Activated naive CD8-positive, alpha-beta T cell (primary cell): ENCODE measurements around the gene CDH4.

Source experiments
- H3K27ac Mint-ChIP-seq: one replicate; pipeline ENCODE4 v1.8.0; 2021; ENCODE audit warnings: mixed read lengths
- H3K27me3 Mint-ChIP-seq: one replicate; pipeline ENCODE4 v1.8.0; 2021; ENCODE audit warnings: mixed read lengths
- H3K36me3 Mint-ChIP-seq: one replicate; pipeline ENCODE4 v1.8.0; 2021; ENCODE audit warnings: mixed read lengths
- H3K4me1 Mint-ChIP-seq: one replicate; pipeline ENCODE4 v1.8.0; 2021; ENCODE audit warnings: low read depth, mixed read lengths
- H3K4me3 Mint-ChIP-seq: one replicate; pipeline ENCODE4 v1.8.0; 2021; ENCODE audit warnings: mild to moderate bottlenecking, mixed read lengths
- H3K9me3 Mint-ChIP-seq: one replicate; pipeline ENCODE4 v1.8.0; 2021; ENCODE audit warnings: low read depth, mixed read lengths

The CDH4 gene

DNA sequence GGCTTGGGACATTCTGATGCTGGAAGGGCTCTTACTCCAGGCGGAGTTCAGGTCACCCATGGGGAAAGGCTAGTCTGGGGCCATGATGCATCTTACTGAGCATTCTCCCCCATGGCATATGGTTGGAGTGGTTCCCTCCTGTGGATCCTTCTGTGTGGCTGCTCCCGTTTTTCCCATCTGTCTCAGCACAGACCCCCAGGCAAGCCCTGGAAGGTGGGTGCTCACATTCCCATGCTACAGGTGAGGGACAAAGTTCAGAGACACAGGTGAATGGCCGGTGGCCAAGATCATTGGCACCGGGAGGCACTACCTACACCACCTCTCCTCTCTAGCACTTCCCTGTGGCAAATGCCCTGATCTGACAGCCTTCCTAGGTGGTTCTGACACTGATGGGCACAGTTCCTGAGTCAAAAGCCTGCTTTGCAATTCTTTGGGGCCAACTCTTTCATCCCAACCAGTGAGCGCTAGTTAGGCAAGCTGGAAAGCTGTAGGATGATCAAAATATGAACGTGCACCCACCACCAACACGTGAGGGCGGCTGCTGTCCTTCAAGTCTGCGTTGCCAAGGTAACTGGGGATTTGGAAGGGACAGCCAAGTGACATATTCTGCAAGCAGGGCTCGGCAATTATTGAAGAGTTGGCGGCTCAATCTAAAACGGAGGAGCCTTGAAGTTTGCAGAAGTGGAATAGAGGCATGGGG, 124.6 kb downstream of the CDH4 start:
- Mint-ChIP-seq H3K27ac (no peak overlapping the region), H3K9me3 (no peaks in the 10 kb centered on the region), H3K27me3 (no peaks in the 10 kb centered on the region), H3K4me3 (no peak overlapping the region), H3K4me1 (no peaks in the 10 kb centered on the region), H3K36me3 (no peaks in the 10 kb centered on the region)

DNA sequence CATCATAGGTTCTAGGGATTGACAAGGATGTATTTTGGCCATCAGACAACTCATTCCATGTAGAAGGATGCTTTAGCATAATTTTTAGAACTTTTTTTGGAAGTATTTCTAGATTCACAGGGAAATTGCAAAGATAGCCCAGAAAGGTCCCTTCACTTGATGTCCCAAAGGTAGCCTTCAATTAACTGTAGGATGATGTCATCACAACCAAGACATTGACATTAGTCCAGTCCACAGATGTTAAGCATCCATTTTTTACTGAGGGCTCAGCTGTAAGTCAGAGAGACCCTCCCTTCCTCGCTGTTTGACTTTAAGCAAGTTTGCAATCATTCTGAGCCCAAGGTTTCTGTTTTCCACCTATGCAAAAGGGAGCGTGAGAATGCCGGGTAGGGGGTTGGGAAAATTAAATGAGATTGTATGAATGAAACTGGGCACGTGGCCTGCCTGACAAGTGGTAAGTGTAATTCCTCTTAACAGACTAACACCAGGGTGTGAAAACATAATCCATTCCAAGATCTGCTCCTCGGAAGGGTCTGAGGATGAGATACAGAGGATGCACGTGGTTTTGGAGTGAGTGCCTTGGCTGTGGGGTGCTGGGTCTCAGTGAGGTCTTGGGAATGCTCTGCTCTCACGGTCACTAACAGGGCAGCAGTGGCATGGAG, 126.8 kb downstream of the CDH4 start:
- Mint-ChIP-seq H3K4me1 (no peaks in the 10 kb centered on the region), H3K4me3 (no peak overlapping the region), H3K27ac (no peak overlapping the region), H3K9me3 (no peaks in the 10 kb centered on the region), H3K27me3 (no peaks in the 10 kb centered on the region), H3K36me3 (no peaks in the 10 kb centered on the region)

DNA sequence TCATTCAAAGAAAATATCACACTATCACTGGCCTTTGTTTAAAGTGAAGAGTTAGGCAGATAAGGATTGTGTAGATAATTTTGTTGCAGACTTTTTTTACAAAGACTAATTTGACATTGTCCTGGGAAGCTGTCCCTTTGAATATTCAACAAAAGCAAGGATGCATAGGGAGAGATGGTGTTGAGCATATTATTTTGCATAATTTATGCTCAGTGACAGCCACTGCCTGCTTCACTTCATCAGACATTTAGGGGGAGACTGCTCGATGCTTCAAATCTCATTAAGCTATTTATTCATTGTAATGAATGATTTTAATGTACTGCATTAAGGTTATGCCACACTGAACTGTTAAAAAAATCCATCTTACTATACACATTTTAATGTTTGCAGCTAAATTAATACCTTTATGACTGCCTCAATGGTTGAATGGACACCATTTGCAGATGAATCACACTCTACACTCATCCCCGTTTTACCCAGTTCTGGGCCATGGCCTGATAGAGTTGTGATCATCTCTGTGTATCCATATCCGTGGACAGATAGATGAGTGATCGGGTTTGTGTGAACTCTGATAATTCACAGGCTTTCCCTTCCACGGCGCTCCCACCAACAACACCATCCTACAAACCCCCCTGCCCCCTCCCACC, 128.0 kb downstream of the CDH4 start:
- no peaks in the 10 kb centered on the region for H3K4me1 Mint-ChIP-seq
- H3K27me3 Mint-ChIP-seq, result no peaks in the 10 kb centered on the region
- no peak overlapping the region for H3K27ac Mint-ChIP-seq
- no peak overlapping the region for H3K4me3 Mint-ChIP-seq
- no peaks in the 10 kb centered on the region for H3K9me3 Mint-ChIP-seq
- H3K36me3 Mint-ChIP-seq, result no peaks in the 10 kb centered on the region

DNA sequence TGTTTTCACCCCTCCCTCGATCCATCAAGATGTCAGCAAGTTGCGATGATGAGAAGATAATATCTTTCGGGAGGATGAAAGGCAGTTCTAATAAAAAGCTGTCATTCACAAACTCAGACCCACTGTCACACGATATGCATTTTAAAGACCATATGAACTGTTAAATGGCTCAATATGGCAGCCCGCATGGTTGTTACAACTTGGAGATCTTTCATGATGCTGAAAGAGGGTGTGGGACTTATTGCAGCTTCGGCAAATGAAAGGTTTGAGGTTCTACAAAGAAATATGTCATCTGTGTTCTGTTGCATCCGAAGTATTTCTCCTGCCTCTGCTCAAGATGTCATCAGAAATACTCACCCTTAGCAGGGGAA, 128.5 kb downstream of the CDH4 start:
- Mint-ChIP-seq H3K27me3 (no peaks in the 10 kb centered on the region), H3K36me3 (no peaks in the 10 kb centered on the region), H3K9me3 (no peaks in the 10 kb centered on the region), H3K27ac (no peak overlapping the region), H3K4me3 (no peak overlapping the region), H3K4me1 (no peaks in the 10 kb centered on the region)

DNA sequence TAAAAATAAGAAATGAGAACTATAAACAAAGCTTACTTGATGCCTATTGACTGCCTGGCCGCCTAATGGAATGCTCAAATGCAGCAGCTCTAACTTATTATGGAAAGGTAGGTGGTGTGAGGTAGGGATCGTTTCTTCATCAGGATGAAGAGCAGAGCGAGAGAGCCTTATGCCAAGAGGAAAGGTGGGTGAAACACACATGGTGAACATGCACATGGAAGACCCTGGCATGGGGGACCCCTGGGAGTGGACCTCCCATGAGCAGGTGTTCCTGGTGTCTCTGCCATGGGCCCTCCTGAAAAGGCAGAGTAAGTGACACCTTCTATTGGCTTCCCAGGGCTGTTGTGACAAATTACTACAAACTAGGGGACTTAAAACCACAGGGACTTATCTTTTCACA, 130.1 kb downstream of the CDH4 start:
- Mint-ChIP-seq H3K36me3 (no peaks in the 10 kb centered on the region), H3K4me1 (peaks cover under 1% of the 10 kb centered on the region), H3K4me3 (no peak overlapping the region), H3K27ac (no peak overlapping the region), H3K27me3 (no peaks in the 10 kb centered on the region), H3K9me3 (no peaks in the 10 kb centered on the region)

DNA sequence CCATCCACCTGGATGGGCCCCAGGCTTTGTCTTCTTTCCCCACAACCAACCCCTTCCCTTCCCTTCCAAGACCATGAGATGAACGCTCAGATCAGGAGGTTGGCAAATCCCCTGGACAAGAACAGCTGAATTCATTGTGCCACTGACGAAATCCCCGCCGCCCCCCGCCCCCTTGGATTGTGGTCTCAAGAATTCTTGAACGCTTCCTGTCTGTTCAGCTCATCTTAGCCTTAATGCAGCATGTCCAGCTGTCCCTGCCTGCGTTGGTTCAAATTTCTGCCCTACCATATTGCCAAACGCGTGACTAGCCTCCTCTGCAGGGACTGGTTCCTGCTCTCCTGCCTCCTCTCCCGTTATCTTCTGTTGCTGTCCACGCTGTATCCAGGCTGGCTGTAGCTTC, 133.2 kb downstream of the CDH4 start:
- no peaks in the 10 kb centered on the region for H3K36me3 Mint-ChIP-seq
- H3K27ac Mint-ChIP-seq, result no peak overlapping the region
- H3K4me3 Mint-ChIP-seq, result no peak overlapping the region
- no peaks in the 10 kb centered on the region for H3K9me3 Mint-ChIP-seq
- peaks cover 2% of the 10 kb centered on the region for H3K27me3 Mint-ChIP-seq
- H3K4me1 Mint-ChIP-seq, result peaks cover 6% of the 10 kb centered on the region

DNA sequence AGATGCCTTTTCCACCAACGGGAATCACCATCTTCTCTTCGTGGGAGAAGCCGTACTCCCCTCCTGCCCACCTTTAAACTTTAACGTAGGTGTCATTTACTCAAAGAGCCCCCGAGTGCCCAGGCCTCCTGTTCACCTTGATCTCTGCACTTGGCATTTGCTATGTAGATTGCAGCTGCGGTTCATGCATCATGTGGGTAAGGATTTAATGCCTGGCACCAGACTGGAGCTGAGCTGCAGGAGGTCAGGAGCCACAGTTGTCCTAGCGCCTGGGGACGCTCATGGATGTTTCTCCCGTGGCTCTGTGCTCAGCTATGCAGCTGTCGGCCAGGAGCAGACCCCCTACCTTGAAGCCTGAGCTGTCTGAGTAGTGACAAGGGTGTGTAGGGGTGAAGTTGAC, 133.7 kb downstream of the CDH4 start:
- Mint-ChIP-seq H3K9me3 (no peaks in the 10 kb centered on the region), H3K36me3 (no peaks in the 10 kb centered on the region), H3K4me3 (no peak overlapping the region), H3K27me3 (peaks cover 2% of the 10 kb centered on the region), H3K27ac (no peak overlapping the region), H3K4me1 (peaks cover 6% of the 10 kb centered on the region)

DNA sequence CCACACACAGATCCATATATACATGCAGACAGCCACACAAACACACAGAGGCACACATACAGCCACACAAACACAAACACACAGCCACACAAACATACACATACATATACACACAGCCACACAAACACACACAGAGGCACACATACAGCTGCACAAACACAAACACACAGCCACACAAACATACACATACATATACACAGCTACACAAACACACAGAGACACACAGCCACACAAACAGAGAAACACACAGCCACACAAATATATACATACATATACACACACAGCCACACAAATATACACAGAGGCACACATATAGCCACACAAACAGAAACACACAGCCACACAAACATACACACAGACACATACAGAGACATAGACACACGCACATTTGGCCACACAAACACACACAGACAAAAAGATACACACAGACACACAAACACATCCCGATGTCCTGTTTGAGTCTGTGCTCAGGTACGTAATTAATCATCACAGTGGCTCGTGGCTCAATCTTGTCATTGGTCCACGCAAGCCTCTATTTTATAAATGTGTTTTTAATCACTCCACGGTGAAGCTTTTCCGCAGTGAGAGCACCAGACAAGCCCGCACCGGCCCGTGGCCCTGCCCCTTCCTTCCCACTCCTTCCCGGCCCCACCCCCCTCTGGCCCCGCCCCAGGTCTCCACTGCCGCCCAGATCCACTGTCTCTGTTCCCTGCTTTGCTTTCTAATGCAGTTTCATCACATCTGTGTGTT, 135.3 kb downstream of the CDH4 start:
- no peak overlapping the region for H3K27ac Mint-ChIP-seq
- no peaks in the 10 kb centered on the region for H3K9me3 Mint-ChIP-seq
- H3K4me3 Mint-ChIP-seq, result peak overlapping the region; percentile 70
- no peaks in the 10 kb centered on the region for H3K36me3 Mint-ChIP-seq
- H3K27me3 Mint-ChIP-seq, result peaks cover 2% of the 10 kb centered on the region
- peaks cover 6% of the 10 kb centered on the region for H3K4me1 Mint-ChIP-seq

DNA sequence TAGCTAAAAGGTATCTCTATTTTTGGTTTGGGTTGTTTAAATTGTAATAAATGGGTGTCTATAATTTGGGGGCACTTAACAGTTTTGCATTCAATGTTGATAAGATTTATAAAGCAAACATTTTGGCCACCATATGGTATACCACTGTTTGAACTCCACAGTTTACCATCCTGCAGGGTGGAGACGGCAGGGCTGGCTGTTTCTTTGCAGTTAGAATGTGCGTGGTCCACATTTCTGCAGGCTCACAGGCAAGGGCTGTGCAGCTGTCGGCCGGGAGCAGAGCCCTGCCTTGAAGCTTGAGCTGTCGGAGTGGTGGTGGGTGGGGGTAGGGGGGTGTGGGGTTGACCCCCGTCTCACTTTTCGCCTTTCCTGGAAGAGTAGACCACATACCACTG, 135.9 kb downstream of the CDH4 start:
- Mint-ChIP-seq H3K4me3 (peak overlapping the region; percentile 70), H3K27ac (no peak overlapping the region), H3K4me1 (peaks cover 6% of the 10 kb centered on the region), H3K9me3 (no peaks in the 10 kb centered on the region), H3K27me3 (peaks cover 2% of the 10 kb centered on the region), H3K36me3 (no peaks in the 10 kb centered on the region)

DNA sequence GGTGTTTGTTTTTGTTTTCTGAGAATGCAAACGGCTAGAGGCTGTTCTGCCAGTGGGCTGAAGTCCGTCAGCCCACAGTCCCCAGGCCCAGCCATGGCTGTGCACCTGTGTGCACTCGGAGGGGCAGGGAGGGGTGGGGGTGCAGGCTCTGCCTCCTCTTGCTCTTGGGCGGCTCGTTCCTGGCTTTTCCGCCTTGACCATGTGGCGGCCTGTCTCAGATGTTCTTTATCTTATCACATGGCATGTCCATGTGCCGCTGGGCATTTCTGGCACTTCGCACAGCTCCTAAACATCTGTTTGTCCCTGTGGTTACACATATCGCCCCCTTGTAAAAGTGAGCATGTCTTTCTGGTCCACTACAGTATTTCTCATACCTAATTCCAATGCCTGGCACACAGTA, 137.0 kb downstream of the CDH4 start:
- Mint-ChIP-seq H3K4me1 (peaks cover 6% of the 10 kb centered on the region), H3K4me3 (no peak overlapping the region), H3K27me3 (peaks cover 2% of the 10 kb centered on the region), H3K36me3 (no peaks in the 10 kb centered on the region), H3K27ac (no peak overlapping the region), H3K9me3 (no peaks in the 10 kb centered on the region)

DNA sequence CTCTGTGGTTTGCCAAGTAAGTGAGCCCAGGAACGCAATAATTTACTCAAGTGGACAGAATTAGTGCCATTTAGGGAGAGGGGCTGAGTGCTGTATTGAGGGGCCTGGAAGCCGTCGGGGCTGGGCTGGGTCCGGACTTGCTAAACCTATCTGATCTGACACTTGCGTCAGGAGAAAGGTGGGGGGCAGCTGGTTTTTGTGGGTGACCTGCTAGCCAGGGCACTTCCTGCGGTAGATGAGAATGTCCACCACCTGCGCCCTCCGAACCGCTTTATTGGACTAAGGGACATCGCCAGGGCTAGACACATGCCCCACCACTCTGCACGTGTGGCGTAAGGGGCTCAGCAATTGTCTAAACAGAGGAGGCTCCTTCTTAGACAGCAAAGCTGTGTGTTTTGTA, 139.1 kb downstream of the CDH4 start:
- peaks cover 6% of the 10 kb centered on the region for H3K4me1 Mint-ChIP-seq
- no peak overlapping the region for H3K27ac Mint-ChIP-seq
- H3K9me3 Mint-ChIP-seq, result no peaks in the 10 kb centered on the region
- no peaks in the 10 kb centered on the region for H3K36me3 Mint-ChIP-seq
- H3K27me3 Mint-ChIP-seq, result peaks cover 2% of the 10 kb centered on the region
- no peak overlapping the region for H3K4me3 Mint-ChIP-seq

DNA sequence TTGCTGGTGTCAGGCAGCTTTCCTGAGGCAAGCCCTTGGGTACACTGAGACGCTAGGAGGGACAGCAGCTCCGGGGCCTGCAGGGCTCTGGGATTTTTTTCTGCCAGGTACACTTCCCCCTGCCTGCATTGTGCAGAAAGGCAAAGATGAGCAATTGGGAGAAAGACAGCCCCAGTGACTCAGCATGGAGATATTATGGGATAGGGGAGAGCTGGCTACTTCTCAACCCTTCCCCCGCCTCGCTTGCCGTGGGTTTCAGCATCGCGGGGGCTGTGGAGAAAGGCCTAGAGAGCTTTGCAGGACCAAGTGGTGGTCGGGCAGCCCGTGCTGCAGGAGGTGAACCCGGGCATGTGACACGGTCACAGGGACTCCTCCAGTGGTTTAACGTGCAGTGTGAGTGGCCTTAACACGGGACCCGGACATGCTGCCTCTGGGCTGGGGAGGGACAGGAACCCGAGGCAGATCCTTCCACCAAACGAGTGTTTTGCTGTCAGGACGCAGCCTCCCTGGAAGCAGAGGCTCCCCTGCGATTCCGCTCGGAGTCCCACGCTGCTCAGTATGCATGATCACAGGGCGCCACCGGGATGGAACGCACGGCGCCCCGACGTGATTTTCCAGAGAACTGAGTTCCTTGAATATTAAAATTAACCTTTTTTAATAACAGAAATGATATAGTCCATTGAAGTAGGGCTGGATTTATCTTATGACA, 139.9 kb downstream of the CDH4 start:
- peaks cover 2% of the 10 kb centered on the region for H3K27me3 Mint-ChIP-seq
- no peaks in the 10 kb centered on the region for H3K9me3 Mint-ChIP-seq
- H3K4me1 Mint-ChIP-seq, result peaks cover 6% of the 10 kb centered on the region
- H3K4me3 Mint-ChIP-seq, result no peak overlapping the region
- no peaks in the 10 kb centered on the region for H3K36me3 Mint-ChIP-seq
- no peak overlapping the region for H3K27ac Mint-ChIP-seq

DNA sequence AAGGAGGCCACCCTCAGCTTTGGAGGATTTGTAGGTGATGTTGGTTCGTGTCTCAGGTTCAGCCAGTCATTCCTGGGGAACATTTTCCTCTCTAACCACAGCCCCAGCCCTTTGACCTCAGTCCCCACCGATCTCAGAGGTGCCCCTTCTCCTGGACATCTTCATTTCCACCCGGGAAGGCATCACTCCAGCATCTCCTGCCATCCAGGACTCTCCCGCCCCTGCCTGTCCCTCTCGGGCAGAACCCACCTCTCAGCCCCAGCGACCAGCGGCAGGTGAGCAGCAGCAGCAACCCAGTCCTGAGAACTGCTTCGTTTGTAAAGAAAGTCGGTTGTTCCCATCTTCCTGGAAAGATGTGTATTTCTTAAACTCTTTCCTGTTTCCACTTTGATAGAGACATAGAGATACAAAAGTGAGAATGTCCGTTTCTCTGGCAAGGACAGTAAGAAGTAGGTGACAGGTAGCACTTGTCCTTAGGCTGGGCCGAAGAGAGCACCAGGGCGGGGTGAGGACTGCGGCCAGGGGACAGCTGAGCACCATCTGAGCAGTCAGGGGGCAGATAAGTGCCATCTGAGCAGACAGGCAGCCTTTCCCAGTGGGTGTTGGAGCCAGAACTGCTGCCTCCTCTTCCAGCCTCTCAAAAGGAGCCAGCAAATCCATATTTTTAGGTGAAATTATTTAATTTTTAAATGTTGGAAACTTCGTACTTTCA, 142.2 kb downstream of the CDH4 start:
- H3K36me3 Mint-ChIP-seq, result no peaks in the 10 kb centered on the region
- H3K27ac Mint-ChIP-seq, result no peak overlapping the region

DNA sequence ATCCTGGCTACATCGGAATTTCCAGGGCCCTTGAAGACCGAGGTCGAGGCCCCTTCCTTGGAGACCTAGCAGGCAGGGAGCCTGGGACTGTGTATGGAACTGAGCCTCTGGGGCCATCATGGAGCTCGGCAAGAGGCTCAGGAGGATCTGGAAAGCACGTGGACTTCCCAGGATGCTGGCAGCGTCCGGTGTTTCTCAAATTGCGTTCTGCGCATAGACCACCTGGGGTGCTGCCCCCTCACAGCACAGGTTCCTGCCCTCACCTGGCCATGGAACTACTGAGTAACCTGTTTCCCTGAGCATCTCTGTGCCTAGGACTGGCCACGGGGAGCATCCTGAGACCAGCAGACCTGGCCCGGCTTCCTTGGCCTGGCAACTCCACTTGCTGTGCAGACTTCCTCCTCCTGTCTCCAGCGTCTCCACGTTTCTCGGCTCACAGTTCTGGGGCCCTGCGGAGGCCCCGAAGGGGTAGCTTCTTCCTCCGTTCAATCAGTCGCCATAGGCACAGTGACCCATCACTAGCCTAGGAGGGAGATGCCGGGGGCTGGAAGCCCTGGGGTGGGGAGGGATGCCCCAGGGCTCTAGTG, 144.3 kb downstream of the CDH4 start:
- Mint-ChIP-seq H3K4me1 (no peaks in the 10 kb centered on the region), H3K9me3 (no peaks in the 10 kb centered on the region), H3K36me3 (no peaks in the 10 kb centered on the region), H3K27ac (no peak overlapping the region), H3K27me3 (no peaks in the 10 kb centered on the region), H3K4me3 (no peak overlapping the region)

More for the DNA sequence above, 142.2 kb downstream of the CDH4 start:
- H3K4me1 Mint-ChIP-seq, result no peaks in the 10 kb centered on the region
- no peaks in the 10 kb centered on the region for H3K27me3 Mint-ChIP-seq
- H3K4me3 Mint-ChIP-seq, result no peak overlapping the region
- H3K9me3 Mint-ChIP-seq, result no peaks in the 10 kb centered on the region
